Embryonic facial prominence (tissue), 1 donor: Measurements from ENCODE around the gene DLGAP1.
"Not testable (repeated sequence)": the region's sequence is repeated elsewhere in the genome, so short reads cannot be mapped to it uniquely, and the experiment has no call there.

ENCODE experiments used
- DNase-seq: peaks from one replicate; pipeline ENCODE4 v3.0.0-alpha.2; 2016; ENCODE audit errors: extremely low spot score

The DLGAP1 gene

GRCh38 chr18:4385876-4386275 is 69.2 kb downstream of the DLGAP1 start:
- no peak for DNase-seq

DNA sequence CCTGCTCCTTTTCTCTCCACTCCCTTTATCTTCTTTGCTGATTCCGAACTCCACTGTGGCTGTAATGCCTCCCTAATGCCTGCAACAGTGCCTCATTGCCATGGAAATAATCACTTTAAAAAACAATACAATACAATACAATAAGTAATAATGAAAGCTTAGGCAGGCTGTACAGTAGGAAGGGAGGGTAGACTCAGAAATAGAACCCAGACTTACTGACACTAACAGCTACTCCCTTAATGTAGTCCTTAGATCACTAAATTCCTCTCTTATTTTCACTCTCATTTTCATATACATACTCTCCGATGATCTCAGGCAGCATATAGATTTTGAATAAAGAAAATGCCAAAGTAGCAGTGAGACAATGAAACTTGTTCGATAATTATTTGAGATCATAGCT is 70.2 kb downstream of the DLGAP1 start:
- no peak for DNase-seq

DNA sequence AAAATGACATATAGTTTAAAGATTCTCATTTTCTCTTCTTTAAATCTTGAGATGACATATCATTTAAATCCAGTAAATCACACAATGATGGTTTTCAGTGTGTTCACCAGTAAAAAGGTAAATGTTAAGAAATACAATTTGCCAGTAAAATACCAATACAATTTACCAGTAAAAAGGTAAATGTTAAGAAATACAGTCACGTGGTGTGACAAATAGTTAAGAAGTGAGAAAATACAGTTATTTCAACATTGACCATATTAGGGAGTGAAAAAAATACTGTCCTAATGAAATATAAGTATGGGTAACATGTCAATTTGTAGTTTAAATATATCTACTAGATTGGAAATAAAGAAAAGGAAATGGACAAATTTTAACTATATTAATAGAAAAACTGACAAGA is 80.5 kb downstream of the DLGAP1 start:
- DNase-seq: no peak

- no peak for DNase-seq
Observed at GRCh38 chr18:4369705-4370104, 85.4 kb downstream of the DLGAP1 start.

DNA sequence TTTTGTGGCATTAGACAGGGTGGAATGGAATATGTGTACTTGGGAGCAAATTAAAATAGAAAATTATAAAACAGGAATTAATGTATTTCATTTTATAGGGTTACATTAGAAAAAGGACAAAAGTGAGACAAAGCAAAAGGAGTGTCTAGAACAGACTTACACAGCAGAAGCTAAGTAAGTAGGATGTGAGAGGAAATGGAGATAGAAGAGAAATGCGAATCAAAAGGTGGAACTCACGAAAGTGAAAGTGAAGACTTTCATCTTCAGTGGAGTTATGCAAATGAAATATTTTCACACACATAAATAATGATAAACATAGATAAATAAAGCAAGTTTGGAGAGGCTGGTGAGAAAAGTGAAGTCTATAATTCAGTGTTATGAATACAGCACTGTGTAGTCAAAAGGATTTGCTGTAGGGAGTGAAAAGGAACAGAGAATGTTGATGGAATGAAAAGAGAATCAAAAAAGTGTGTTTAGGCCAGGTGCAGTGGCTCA is 94.8 kb downstream of the DLGAP1 start:
- no peak for DNase-seq

- DNase-seq: no peak
Observed at GRCh38 chr18:4358618-4359017, 96.5 kb downstream of the DLGAP1 start.

DNA sequence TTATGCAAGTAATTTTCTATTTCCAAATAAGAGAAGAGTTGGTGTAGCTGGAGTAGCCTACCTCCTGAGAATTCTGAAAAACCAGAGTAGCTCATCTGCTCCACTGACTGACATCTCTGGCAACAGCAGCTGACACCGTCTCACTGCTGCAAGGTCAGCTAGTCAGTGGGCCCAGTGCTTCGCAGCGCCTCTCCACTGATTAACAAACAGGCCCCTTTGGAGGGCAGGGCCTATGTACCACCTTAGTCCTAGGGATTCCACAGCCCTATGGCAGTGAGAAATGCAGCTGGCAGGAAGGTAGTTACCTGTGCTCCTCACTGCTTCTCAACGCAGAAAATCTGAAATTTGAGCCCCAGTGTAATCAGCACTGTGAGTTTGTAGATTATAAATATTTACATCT is 97.5 kb downstream of the DLGAP1 start:
- no peak for DNase-seq

DNA sequence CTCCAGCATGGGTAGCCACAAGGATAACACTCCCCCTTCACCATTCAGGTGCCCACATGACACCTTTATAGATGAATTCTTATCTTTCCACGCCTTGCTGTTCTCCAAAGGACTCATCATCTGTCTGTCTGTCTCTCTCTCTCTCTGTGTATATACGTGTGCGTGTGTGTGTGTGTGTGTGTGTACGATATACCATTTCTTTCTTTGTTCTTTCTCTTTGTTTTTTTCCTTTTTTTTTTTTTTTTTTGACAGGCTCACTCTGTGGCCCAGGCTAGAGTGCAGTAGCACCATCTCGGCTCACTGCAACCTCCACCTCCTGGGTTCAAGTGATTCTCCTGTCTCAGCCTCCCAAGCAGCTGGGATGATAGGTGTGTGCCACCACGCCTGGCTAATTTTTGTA is 98.2 kb downstream of the DLGAP1 start:
- no peak for DNase-seq

GRCh38 chr18:4353853-4354418 is 101.2 kb downstream of the DLGAP1 start:
- DNase-seq: no peak

- no peak for DNase-seq
Observed at GRCh38 chr18:4352746-4353551, 102.2 kb downstream of the DLGAP1 start.

GRCh38 chr18:4351005-4351404 is 104.1 kb downstream of the DLGAP1 start:
- no peak for DNase-seq

DNA sequence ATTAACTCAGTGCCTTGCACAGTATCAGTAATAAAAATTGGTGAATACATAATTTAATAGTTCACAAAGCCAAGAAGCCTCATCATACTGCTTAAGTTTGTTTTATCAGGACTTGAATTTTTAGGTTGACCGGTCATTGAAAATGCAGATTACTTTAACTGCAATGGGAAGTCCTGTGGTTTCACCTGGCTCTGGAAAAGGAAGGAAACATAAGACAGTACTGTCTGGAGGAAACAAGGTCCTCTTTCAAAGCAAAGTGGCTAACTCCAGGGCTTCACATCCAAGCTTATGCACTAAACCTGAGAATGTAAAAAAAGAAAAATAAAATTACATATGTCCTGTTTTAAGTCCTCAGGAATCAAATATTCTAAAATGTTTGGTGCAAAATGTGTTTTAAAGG is 119.7 kb downstream of the DLGAP1 start:
- DNase-seq: no peak

GRCh38 chr18:4333043-4333442 is 122.1 kb downstream of the DLGAP1 start:
- no peak for DNase-seq

GRCh38 chr18:4319738-4320677 is 135.1 kb downstream of the DLGAP1 start:
- DNase-seq: no peak

DNA sequence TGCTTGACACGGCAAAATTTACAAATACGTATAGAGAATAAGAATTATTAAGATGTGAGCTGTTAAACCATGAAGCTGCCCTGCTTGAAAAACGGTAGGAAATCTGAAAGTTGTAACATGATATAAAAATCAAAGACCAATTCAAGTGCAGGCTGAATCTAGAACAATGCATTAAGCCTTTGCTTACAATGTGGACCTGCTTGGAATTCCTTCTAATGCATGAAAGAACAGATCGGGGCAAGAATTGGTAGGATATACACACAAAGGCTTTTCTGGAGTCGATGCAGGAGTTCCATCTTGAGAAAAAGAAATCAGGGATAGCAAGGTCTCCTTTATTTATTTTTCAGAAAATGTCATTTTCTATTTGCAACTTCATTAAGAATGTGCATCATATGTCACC is 136.8 kb downstream of the DLGAP1 start:
- DNase-seq: no peak

GRCh38 chr18:4311945-4312344 is 143.2 kb downstream of the DLGAP1 start:
- DNase-seq: not testable (repeated sequence)

DNA sequence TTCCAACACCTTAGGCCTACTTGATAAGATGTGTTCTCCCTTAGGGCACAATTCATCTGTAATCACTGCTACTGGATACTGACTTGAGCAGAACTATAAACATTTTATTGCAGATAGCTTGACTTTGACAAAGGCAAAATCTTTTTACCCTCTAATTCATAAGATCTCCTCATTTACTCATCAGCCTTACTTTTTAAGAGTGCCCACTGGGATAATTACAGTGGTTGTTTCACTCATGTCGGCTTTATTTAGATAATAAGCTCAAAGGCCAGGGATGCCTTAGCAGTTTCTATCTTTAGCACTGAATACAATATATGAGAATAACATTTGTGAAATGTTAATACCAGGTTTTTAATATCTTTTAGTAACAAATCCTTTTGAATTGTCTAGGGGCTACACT is 144.0 kb downstream of the DLGAP1 start:
- DNase-seq: no peak

GRCh38 chr18:4309227-4309626 is 145.9 kb downstream of the DLGAP1 start:
- DNase-seq: no peak

GRCh38 chr18:4308576-4308975 is 146.5 kb downstream of the DLGAP1 start:
- DNase-seq: no peak

DNA sequence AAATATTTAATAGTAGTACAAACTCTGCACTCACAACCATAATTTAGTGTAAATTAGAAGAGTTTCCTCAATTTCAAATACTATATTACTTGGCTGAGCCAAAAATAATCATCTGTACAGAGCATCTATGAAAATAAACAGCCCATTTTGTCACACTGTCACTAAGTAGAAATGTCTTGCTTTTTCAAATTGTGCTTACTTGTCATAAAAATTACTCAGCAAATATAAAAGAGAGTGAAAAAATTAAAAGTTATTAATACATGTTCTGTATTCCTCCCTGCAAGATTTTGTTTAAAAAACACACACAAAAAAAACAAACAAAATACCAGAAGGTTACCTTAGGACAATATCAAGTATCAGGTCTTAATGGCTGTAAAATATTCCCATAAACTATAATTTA is 155.7 kb downstream of the DLGAP1 start:
- DNase-seq: no peak

GRCh38 chr18:4293337-4293736 is 161.8 kb downstream of the DLGAP1 start:
- no peak for DNase-seq

GRCh38 chr18:4292696-4293095 is 162.4 kb downstream of the DLGAP1 start:
- no peak for DNase-seq
